Epithelial cell of prostate (primary cell): ENCODE results near the gene ASB11.

Source experiments
- DNase-seq: peaks from one replicate; pipeline ENCODE4 v3.0.0-alpha.2; 2011; ENCODE audit warnings: low read depth, low spot score
- H3K27ac ChIP-seq: fragments of 450-650 bp; 2 replicates; pipeline ENCODE4 v1.5.1; 2017; ENCODE audit warnings: mild to moderate bottlenecking

Gene ASB11

GRCh38 chrX:15240414-15240813 is 75.0 kb downstream of the ASB11 start:
- DNase-seq = no peak

GRCh38 chrX:15236146-15236545 is 79.3 kb downstream of the ASB11 start:
- H3K27ac ChIP-seq = no peak overlapping the region
- no peak for DNase-seq

More at GRCh38 chrX:15240414-15240813, 75.0 kb downstream of the ASB11 start:
- H3K27ac ChIP-seq = no peak overlapping the region

- DNase-seq = no peak
Observed at GRCh38 chrX:15235001-15235400, 80.4 kb downstream of the ASB11 start.

GRCh38 chrX:15233416-15234015 is 81.9 kb downstream of the ASB11 start:
- DNase-seq = no peak

More at GRCh38 chrX:15235001-15235400, 80.4 kb downstream of the ASB11 start:
- no peak overlapping the region for H3K27ac ChIP-seq

More at GRCh38 chrX:15233416-15234015, 81.9 kb downstream of the ASB11 start:
- no peak overlapping the region for H3K27ac ChIP-seq
